CD1c-positive myeloid dendritic cell (primary cell): ENCODE results near the gene TRABD2A.

Experiments
- DNase-seq: peaks from one replicate; pipeline ENCODE4 v3.0.0-alpha.2; 2016; ENCODE audit errors: extremely low spot score

The TRABD2A gene

DNA sequence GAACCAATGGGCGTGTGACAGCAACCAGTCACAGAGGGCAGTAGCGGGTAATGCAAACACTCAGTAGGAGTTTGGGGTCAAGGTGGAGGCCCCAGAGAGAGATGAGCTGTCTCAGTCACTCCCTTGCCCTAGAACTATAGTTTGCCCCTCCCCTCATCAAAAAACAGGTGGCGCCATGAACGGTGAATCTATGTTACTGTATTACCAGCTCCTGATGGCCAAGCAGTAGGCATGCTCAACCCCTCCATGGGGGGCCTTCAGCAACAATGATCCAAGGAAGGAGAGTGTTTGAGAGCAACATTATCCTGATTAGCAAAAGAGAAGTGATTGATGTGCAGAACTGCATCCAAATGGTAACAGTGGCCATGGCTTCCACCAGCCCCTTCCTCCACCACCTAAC lies 30.4 kb downstream of the TRABD2A start:
- DNase-seq = no peak

DNA sequence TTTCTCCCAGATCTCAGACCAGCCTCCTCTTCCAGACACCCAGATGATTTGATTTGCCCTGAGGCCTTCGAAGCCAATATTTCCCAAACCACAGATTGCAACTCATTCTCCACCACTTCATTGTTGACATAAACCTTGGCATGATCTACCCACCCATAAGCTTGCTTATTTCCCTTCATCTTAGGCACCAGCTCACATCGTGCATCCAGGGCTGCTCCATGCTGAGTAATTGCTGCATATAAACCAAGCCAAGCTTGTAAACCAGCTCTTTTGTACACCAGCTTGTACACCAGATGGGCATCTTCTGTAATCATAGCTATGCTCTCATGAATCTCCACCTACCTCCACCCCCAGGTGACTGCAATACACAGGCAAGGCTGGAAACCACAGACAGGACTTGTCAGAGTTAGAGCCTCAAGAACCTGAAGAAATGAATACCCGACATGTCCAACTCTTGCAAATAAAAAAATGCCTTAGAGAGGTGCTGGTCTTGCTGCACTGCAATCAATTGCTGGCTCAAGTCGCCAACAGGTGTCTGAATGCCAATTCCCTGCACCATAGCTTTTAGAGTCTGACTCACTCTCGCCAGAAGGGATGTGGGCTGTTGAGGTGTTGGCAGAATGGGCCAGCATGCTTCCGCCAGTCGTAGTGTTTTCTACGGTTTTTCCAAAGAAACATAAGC lies 31.5 kb downstream of the TRABD2A start:
- DNase-seq = no peak

DNA sequence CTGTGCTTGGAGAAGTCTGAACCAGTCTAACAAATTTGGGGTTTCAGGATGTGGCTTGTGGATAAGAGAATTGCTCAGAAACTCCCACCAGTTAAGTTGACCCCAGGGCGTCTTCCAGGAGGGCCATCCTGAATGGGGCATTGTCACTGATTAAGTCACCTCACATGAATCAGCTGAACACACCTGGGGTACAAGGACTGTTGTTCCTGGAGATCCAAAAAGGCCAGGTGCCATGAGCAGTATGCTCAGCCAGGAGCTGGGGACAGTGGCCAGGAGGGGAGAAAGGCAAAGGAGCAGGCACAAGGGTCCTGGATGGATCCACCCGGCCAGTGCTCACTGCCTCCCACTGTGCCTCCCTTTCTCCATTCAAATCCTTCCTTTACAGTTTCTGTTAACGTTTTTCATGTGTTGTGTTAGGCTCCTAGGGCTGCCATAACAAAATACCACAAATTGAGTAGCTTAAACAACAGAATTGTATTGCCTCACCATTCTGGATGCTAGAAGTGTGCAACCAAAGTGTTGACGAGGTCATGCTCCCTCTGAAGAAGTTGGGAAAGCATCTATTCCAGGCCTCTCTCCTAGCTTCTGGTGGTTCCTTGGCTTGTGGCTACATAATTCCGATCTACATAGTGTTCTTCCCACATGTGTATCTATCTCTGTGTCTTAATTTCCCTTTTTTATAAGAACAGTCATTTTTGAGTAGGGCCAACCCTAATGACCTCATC lies 33.4 kb downstream of the TRABD2A start:
- no peak for DNase-seq

DNA sequence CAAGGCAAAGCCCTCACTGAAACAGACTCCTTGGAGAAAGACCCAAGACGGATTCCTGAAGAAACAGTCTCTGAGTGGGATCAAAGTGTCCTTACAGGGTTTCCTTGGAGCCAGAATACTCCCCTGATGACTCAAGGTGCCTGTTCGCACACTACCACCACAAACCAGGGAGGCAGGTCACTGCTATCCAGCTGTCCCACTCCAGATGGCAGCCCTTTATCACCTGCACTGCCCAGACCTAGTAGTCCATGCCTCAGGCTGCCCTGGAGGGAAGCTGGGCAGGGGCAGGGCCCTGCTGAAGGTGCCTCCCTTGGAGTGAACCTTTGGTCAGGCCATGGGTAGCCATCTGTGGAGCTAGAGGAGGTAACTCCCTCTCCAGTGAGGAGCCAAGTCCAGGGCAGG lies 34.1 kb downstream of the TRABD2A start:
- DNase-seq = no peak

DNA sequence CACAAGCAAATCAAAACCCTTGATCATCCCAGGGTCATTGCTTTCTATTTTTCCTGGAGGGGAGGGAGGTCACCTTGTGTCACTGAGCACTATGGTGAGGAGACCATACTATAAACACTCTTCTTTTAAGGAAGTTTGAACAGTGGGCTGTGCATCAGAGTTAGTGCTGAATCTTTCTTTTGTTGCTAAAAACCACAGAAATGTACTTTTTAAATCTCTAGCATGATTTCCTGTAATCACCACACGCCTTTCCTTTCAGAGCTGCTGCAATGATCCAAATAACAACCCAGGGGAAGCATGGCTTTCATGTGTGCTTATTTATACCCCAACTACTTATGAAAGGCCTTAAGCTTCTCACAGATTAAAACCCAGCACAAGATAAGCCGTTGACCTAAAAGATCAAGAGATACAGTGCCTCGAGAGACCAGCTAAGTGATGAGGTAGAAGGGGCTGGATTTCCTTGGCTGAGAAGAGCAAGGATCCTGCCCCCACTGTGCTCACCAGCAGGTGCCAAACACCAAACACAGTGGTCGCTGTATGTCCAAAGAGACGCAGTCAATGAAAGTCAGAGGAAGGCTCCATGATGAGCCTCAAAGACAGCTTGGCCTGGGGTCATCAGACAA lies 34.7 kb downstream of the TRABD2A start:
- DNase-seq = peak; percentile 39

DNA sequence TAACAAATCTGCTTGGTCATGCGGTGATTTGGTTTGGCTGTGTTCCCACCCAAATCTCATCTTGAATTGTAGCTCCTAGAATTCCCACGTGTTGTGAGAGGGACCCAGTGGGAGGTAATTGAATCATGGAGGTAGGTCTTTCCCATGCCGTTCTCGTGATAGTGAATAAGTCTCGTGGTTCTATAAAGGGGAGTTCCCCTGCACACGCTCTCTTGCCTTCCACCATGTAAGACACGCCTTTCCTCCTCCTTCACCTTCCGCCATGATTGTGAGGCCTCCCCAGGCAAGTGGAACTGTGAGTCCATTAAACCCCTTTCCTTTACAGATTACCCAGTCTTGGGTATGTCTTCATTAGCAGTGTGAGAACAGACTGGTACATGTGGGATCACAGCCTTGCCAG lies 36.7 kb downstream of the TRABD2A start:
- no peak for DNase-seq

DNA sequence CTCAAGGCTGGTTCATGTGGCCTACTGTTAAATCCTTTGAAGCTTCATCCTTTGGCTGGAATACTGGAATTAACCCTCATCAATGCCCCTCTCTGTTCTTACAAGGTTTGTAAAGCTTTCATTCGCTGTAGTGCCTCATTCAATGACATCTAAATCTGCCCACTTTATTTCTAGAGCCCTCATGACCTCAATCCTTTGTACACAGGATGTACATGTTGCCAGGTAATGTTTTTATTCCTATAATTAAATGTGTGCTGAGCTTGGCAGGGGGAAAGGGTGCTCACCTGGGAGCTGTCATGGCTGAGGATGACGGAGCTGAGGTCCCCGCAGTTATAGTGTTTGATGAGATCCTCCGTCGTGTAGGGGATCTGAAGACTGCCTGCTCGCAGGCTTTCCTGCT lies 39.3 kb downstream of the TRABD2A start:
- DNase-seq = no peak

DNA sequence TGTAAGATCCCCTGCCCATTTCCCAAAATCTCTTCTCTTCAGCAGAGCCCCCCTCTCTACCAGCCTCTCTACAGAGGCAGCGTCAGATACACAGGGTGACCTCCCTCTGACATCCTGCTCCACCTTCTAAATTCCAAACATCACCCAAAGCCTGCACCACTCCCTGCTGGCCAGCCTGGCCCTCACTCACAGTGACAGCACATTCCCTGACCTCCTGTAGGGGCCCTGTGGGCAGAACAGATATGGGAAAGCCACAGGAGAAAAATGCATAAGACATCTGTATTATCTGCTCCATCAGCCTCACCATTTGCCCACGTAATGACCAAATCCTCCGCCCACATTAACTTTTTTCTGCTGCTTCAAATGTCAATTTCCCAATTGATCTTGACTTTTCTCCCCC lies 40.6 kb downstream of the TRABD2A start:
- no peak for DNase-seq

DNA sequence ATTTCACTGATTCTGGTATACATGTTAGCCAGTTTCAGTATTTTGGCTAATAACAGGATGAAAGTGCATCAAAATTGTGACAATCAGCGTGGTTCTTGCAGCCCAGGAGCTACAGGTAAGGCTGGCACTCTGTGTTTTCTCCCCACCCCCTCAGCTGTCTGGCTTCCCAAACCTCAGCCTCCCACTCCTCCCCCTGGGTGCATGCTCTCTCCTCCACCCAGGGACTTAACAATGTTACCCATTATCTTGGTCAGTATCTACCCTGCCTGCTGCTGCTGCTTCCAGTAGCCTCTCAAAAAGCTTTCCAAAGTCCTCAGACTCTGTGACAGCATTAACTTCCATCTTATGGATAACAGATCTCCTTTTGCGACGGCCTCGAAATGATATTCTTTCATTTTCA lies 41.0 kb downstream of the TRABD2A start:
- no peak for DNase-seq

DNA sequence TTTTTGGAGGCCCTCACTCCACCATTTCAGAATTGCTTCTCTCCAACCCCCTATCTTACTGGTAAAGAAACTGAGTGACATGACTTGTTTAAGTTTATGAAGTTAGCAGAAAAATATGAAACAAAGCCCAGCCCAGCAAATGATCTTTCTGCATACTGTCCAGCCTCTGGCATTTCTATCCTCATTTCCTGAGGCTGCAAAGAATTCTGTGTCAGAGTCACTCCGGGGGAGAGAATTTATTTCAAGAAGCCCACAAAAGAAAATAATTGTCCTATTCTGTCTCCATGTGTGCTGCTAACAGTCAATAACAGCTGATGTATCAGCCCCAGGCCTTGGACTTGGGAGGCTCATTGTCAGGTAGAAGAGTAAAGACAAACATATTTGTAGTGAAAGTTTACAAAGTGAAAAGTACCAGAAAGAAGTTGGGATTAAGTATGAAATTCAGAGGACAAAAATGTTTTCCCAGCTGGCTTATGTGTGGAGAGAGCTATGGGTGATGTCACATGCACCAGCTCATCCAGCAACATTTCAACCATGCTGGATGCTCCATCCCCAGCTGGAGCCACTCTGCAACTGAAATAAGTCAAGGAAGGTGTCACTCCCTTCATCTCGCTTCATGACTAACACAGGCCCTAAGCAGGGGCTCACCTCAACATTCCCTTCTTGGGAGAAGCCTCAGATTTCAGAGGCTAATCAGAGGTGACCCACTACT lies 42.3 kb downstream of the TRABD2A start:
- no peak for DNase-seq

DNA sequence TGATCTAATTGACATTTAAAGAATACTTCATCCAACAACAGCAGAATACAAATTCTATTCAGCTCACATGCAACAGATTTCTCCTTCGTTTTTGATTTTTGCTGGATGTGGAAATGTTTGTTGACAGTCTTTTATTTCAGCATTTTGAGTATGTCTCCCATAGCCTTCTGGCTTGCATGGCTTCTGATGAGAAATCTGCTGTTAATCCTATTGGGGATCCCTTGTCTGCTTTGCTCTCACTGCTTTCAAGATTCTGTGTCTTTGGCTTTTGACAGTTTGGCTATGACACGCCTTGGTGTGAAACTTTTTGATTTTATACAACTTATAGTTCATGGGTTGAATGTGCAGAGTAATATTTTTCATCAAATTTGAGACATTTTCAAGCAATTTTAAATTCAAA lies 44.7 kb downstream of the TRABD2A start:
- DNase-seq = no peak

DNA sequence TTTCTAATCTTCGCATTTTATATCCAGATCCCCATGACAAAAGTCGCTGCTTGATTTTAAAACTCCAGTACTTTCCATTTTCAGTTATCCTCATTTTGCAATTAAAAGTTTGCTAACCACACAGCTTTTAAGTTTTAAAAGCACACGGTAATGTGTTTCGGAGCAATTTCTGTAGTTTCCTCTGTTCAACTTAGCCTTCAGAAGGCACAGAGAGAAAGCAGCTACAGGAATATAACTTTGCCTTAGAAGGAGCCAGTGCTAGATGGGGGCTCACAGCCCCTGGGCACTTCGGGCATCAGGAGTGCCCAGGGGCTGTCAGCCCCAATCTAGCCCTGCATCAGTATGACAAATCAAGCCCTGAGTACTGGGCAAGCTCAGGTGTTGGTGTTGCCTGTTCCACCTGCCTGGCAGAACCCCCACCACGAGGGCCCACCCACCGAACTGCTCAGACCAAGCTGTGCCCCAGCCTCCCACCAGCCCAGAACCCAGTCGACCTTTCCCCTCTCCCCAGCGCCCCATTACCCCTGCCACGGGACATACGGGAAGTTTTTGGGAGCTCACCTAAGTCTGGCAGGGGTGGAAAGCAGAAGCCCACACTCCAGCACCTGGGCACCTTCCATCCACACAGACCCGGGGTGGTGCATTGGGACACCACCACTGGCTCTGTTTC lies 47.3 kb downstream of the TRABD2A start:
- DNase-seq = no peak

DNA sequence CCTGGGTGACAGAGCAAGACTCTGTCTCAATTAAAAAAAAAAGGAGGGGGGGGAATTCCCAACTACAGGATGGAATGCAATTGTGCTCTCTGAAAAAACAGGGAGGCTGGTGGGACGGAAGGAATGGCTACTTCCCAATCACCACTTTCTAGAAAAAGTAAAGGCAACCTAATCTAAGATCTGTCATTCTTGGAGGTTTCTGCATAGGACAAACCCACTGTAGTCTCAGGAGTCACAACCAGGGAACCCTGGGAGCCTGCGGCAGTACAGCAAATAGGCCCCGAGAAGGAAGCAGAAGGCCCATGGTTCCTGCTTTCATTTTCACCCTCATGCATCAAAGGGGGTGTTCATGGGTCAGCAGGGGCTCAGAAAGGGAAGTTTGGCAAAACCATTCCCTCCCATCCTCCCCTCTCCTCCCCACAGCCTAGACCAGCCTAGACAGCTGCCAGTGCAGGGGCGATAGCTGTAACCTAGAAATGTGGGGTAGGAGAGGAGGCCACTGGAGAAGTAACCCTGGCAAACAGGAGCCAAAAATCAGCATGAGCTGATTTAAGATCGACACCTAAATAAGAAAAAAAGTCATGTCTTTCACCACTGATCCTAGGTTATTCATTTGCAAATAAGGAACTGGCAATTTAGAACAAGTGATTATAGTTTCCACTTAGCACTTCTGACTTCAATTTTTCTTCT lies 48.0 kb downstream of the TRABD2A start:
- peak; percentile 75 for DNase-seq

DNA sequence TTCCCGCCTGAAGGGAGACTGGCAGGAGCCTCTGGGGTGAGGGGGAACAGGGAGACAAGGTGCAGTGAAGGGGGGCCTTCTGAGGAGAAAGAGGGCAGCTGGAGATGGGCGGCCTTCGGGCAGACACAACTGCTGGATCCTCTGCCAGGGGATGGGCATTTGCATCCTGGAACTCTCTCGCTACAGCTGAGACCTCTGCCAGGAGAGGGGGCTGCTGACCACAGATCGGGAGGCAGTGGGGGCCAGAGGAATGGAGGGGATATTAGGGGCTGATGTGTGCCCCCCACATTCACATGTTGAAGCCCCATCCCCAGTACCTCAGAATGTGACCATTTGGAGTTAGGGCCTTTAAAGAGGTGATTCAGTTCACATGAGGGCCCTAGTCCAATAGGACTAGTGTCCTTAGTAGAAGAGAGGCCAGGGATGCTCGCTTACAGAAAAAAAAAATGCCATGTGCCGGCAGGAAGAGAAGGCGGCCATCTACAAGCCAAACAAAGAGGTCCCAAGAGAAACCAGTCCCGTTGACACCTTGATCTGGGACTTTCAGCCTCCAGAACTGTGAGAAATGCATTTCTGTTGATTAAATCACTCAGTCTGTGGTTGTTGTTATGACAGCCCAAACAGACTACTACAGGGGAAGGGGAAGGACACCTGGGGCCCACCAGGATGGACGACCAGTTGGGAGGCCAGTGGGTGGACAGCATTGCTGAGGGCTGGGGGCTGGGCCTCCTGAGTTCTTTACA lies 50.0 kb downstream of the TRABD2A start:
- no peak for DNase-seq

DNA sequence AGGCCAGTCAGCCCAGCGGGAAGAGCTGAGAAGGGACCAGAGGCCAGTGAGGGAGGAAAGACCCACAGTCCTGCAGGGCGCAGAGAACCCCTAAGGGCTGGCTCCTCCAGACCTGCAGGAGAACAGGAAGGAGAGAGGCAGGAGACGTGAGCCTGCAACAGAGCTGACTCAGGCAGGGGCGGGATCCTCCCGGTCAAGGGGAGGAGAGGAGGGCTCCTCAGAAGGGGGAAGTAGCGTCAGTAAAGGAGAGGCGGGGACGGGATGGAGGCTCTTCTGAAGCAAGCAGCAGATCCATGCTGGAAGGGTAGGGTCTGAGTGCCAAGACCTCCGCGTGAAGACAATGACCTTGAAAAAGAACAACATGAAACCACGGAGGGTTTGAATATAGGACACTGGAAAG lies 50.8 kb downstream of the TRABD2A start:
- peak; percentile 85 for DNase-seq

DNA sequence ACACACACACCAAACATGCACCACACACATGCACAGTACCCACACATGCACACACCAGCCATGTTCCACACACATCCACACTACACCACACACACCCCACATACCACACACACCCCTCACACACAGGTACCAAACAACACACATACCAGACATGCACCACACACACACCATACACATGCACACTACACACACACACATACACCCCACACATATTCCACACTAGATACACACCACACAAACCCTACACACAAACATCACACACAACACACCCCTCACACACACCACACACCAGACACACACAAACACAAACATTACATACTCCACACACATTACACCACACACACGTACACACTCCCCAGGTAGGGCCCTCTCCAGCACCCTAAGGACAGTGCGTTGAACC lies 51.2 kb downstream of the TRABD2A start:
- DNase-seq = no peak

DNA sequence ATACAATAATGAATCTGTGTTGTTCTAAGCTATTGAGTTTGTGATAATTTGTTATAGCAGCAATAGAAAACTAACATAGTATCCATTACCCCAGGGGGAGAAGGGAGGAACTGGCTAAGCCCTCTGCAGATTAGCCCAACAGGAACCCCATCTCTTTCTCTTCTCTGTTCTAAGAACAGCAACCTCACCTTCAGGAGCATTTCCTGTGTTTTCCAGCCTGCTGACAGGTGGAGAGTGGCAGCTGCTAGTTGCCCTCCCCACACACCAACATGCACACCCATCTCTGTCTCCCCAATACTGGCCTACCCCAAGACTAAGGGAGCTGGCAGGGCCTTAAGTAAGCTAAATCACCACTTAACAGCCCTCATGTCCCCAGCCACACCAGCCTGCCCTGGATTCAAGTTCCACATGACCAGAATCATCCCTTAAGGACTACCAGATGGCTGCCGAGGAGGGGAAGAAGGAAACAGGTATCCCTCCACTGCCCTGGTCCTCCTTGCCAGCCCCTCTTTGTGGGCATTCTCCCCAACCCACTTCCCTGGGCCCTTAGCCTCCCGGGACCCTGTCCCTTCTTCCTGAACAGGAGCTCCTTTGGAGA lies 52.8 kb downstream of the TRABD2A start:
- DNase-seq = no peak

DNA sequence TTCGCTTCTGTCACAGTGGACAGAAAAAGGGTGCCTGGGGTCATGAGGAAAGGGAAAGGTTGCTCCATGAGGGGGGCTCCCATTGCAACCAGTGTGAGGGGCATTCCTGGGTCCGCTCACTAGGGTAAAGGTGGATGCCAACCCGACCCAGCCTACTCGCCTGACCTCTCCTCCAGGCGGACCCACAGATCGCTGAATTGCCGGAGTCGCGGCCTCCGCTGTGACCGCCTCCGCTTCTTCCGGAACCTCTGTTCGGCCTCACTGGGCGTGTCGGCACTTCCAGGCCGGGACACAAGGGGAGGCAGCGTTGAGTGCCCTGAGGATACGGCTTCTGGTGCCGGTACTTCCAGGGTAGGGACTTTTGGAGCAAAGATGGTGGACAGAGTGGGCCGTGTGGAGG lies 57.1 kb downstream of the TRABD2A start:
- DNase-seq = no peak

DNA sequence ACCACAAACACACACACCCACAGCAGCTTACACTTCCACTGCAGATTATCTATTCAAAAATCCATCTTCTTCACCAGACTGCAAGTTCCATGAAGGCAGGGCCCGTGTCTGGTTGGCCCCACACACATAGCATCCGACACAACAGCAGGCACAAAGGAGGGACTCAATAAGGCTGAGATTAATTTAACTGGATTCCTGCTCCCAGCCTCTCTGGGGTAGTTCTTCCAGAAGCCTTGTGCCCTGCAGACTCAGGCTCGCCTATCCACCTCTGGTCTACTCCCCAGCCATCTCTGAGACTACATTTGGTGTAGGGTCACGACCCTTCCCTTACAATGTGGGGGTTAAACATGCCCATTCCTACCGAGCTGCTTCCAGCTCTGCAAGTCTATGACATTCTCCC lies 57.7 kb downstream of the TRABD2A start:
- no peak for DNase-seq

DNA sequence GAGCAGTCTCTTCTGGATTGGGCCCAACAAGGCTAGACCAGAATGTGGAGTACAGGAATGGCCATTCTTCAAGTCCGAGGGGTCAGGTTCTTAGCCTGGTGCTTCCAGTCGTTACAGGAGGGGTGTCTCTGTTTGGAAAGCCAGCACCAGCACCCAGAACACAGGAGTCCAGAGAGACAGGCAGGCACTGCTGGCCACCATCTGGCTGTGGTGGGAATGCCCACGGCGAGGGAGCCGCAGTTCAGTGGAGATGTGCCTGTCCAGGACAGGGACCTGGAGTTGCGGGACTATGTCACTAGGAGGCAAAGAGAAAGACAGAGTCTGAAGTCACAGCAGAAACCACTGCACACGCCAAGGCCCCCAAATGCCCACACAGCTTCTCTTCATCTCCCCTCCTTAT lies 59.1 kb downstream of the TRABD2A start:
- DNase-seq = no peak
